ENCODE data around the gene CLCNKB. TPM values are rescaled to one million over a fixed set of nuclear protein-coding genes. Genes with fewer than 3 reads are reported as not detected.
"Not testable (repeated sequence)": the region's sequence is repeated elsewhere in the genome, so short reads cannot be mapped to it uniquely, and the experiment has no call there.

Gene CLCNKB
- total RNA-seq, 1 experiment from 2014 or later: not detected

- H3K4me1 ChIP-seq (ENCODE audit: control insufficient read depth, insufficient read depth, low read length); H3K36me3 ChIP-seq (ENCODE audit: control insufficient read depth, insufficient read depth, low read length); BruUV-seq (replicated peaks); in situ Hi-C loops (cut with HindIII; ENCODE audit: low pct_unique_long_range_greater_than_20kb, low sequenced_read_pairs); POLR2A ChIA-PET; ATAC-seq; H3K4me3 ChIP-seq (ENCODE audit: low read depth in 2 of 2, low read length in 2 of 2); H3K9me3 ChIP-seq (ENCODE audit: control insufficient read depth, insufficient read depth, low read depth, low read length); CTCF ChIA-PET; intact Hi-C loops (cut with micrococcal nuclease; ENCODE audit: unreplicated experiment); DNase-seq (ENCODE audit: low read depth, low spot score); H3K27me3 ChIP-seq (ENCODE audit: control insufficient read depth, insufficient read depth, low read length); H3K27ac ChIP-seq (ENCODE audit: low read length): not testable (repeated sequence)
Observed at GRCh38 chr1:16062687-16063075, 19.1 kb downstream of the CLCNKB start.

- no peaks in the 10 kb centered on the region for H3K27me3 ChIP-seq (ENCODE audit: control insufficient read depth, insufficient read depth, low read length)
- TF ChIP-seq TCF7L2 (IDR thresholded peaks at IDR 0.05; ENCODE audit: low read depth, low read length) (no peak), REST (IDR thresholded peaks at IDR 0.05; ENCODE audit: insufficient read depth in 1 of 2, low read depth in 2 of 2, low read length in 1 of 2) (no peak), SIN3A (IDR thresholded peaks at IDR 0.05; ENCODE audit: borderline replicate concordance, insufficient read depth, low read depth, low read length) (no peak)
- H3K4me1 ChIP-seq (ENCODE audit: control insufficient read depth, insufficient read depth, low read length): no peaks in the 10 kb centered on the region
- ATAC-seq: no peak
- no peaks in the 10 kb centered on the region for H3K9me3 ChIP-seq (ENCODE audit: control insufficient read depth, insufficient read depth, low read depth, low read length)
- DNase-seq (ENCODE audit: low read depth, low spot score): no peak
- BruUV-seq (replicated peaks): no TSS peak
- no peak overlapping the region for H3K27ac ChIP-seq (ENCODE audit: low read length)
- in situ Hi-C loops (cut with HindIII; ENCODE audit: low pct_unique_long_range_greater_than_20kb, low sequenced_read_pairs): no loop called here
- H3K4me3 ChIP-seq (ENCODE audit: low read depth in 2 of 2, low read length in 2 of 2): no peak overlapping the region
- CTCF ChIA-PET: no interaction called here
- intact Hi-C loops (cut with micrococcal nuclease; ENCODE audit: unreplicated experiment): no loop called here
- POLR2A ChIA-PET: no interaction called here
- H3K36me3 ChIP-seq (ENCODE audit: control insufficient read depth, insufficient read depth, low read length): no peaks in the 10 kb centered on the region
Observed at GRCh38 chr1:16063226-16063829, 19.7 kb downstream of the CLCNKB start.

- intact Hi-C loops (cut with micrococcal nuclease; ENCODE audit: unreplicated experiment): no loop called here
- POLR2A ChIA-PET: no interaction called here
- TF ChIP-seq POLR2AphosphoS5 (IDR thresholded peaks at IDR 0.05; ENCODE audit: low read depth, low read length): no peak
- no peak for TF ChIP-seq REST (IDR thresholded peaks at IDR 0.05; ENCODE audit: insufficient read depth in 1 of 2, low read depth in 2 of 2, low read length in 1 of 2)
- TF ChIP-seq TCF7L2 (IDR thresholded peaks at IDR 0.05; ENCODE audit: low read depth, low read length): no peak
- TF ChIP-seq CTCF (IDR thresholded peaks at IDR 0.05): no peak
- TF ChIP-seq SIN3A (IDR thresholded peaks at IDR 0.05; ENCODE audit: borderline replicate concordance, insufficient read depth, low read depth, low read length): no peak
- Histone ChIP-seq H3K27ac (ENCODE audit: low read length) (no peak overlapping the region), H3K36me3 (ENCODE audit: control insufficient read depth, insufficient read depth, low read length) (no peaks in the 10 kb centered on the region), H3K4me1 (ENCODE audit: control insufficient read depth, insufficient read depth, low read length) (peaks cover 3% of the 10 kb centered on the region; the same call in 1 of the 2 replicates), H3K4me3 (ENCODE audit: low read depth in 2 of 2, low read length in 2 of 2) (no peak overlapping the region), H3K27me3 (ENCODE audit: control insufficient read depth, insufficient read depth, low read length) (no peaks in the 10 kb centered on the region), H3K9me3 (ENCODE audit: control insufficient read depth, insufficient read depth, low read depth, low read length) (no peaks in the 10 kb centered on the region)
- ATAC-seq: no peak
- DNase-seq (ENCODE audit: low read depth, low spot score): no peak
- in situ Hi-C loops (cut with HindIII; ENCODE audit: low pct_unique_long_range_greater_than_20kb, low sequenced_read_pairs): no loop called here
- CTCF ChIA-PET: no interaction called here
- BruUV-seq (replicated peaks): no TSS peak
Observed at GRCh38 chr1:16063921-16064320, 20.3 kb downstream of the CLCNKB start.
